Measurements from ENCODE around the gene ZBTB45.
A peak's percentile ranks its signal among the peaks of the same experiment; 100 is the strongest.

Gene ZBTB45

GRCh38 chr19:58477871-58478270 lies 41.7 kb downstream of the ZBTB45 start:
- in situ Hi-C loops (cut with HindIII; ENCODE audit: low sequenced_read_pairs) = no loop called here
- H3K4me3 ChIP-seq (ENCODE audit: low read depth, low read length) = no peak overlapping the region
- TF ChIP-seq, protein P1, sequence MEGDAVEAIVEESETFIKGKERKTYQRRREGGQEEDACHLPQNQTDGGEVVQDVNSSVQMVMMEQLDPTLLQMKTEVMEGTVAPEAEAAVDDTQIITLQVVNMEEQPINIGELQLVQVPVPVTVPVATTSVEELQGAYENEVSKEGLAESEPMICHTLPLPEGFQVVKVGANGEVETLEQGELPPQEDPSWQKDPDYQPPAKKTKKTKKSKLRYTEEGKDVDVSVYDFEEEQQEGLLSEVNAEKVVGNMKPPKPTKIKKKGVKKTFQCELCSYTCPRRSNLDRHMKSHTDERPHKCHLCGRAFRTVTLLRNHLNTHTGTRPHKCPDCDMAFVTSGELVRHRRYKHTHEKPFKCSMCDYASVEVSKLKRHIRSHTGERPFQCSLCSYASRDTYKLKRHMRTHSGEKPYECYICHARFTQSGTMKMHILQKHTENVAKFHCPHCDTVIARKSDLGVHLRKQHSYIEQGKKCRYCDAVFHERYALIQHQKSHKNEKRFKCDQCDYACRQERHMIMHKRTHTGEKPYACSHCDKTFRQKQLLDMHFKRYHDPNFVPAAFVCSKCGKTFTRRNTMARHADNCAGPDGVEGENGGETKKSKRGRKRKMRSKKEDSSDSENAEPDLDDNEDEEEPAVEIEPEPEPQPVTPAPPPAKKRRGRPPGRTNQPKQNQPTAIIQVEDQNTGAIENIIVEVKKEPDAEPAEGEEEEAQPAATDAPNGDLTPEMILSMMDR (IDR thresholded peaks at IDR 0.05; ENCODE audit: low read depth, low read length, missing control alignments) = no peak
- DNase-seq (ENCODE audit: low read depth) = no peak

- DNase-seq (ENCODE audit: low read depth) = no peak
- in situ Hi-C loops (cut with HindIII; ENCODE audit: low sequenced_read_pairs) = no loop called here
- H3K4me3 ChIP-seq (ENCODE audit: low read depth, low read length) = no peak overlapping the region
- TF ChIP-seq, protein P1 (IDR thresholded peaks at IDR 0.05; ENCODE audit: low read depth, low read length, missing control alignments) = no peak
Measured at GRCh38 chr19:58477130-58477529, 42.5 kb downstream of the ZBTB45 start.

- in situ Hi-C loops (cut with HindIII; ENCODE audit: low sequenced_read_pairs) = no loop called here
- peak overlapping the region; percentile 52 for H3K4me3 ChIP-seq (ENCODE audit: low read depth, low read length)
- TF ChIP-seq, protein P1 (IDR thresholded peaks at IDR 0.05; ENCODE audit: low read depth, low read length, missing control alignments) = no peak
- no peak for DNase-seq (ENCODE audit: low read depth)
Measured at GRCh38 chr19:58476498-58477015, 43.1 kb downstream of the ZBTB45 start.

- H3K4me3 ChIP-seq (ENCODE audit: low read depth, low read length) = peak within 1 kb of the TSS; percentile 52
- in situ Hi-C loops (cut with HindIII; ENCODE audit: low sequenced_read_pairs) = no loop called here
- peak; percentile 89 for DNase-seq (ENCODE audit: low read depth)
- TF ChIP-seq, protein P1 (IDR thresholded peaks at IDR 0.05; ENCODE audit: low read depth, low read length, missing control alignments) = no peak
Measured at GRCh38 chr19:58475714-58476497, 43.7 kb downstream of the ZBTB45 start, which contains the start of gene ZNF446. Gene ZNF446 (plus strand): TSS chr19:58476352. CDS start chr19:58477219, 867 bp downstream.

GRCh38 chr19:58474997-58475713 lies 44.5 kb downstream of the ZBTB45 start:
- TF ChIP-seq, protein P1 (IDR thresholded peaks at IDR 0.05; ENCODE audit: low read depth, low read length, missing control alignments) = no peak
- DNase-seq (ENCODE audit: low read depth) = no peak
- in situ Hi-C loops (cut with HindIII; ENCODE audit: low sequenced_read_pairs) = no loop called here
- H3K4me3 ChIP-seq (ENCODE audit: low read depth, low read length) = peak overlapping the region; percentile 52

DNA sequence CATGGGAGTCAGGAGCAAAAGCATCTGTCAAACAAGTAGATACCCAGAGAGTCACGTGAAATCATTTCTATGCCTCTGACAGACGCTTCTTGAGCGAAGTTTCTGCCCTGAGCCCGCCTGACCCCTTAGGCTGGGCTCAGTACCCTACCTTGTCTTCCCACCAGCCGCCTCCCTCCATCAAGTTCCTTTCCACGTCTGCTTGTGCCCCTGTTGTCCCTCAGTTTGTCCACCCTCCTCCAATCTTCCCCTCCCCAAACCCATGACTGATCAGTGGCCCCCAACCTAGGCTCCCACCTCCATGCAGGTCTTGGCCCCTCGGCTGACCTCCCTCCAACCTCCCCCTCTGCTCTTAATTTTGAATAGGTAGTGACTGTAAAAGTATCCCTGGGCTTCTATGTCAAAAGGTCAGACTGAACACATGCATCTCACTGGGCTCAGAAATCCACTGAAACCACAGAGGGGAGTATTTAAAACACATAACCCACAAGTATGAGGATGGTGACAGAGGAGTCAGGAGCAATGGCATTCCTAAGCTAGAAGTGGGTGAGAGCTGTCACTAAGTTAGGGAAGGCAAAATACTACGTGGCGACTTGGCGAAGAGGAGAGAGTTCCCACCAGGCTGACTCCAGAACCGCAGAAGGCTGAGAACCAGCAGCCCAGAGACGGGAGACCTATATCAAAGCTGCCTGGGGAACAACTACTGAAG lies 45.2 kb downstream of the ZBTB45 start:
- H3K4me3 ChIP-seq (ENCODE audit: low read depth, low read length) = no peak overlapping the region
- DNase-seq (ENCODE audit: low read depth) = peak; percentile 29
- in situ Hi-C loops (cut with HindIII; ENCODE audit: low sequenced_read_pairs) = no loop called here
- TF ChIP-seq, protein P1 (IDR thresholded peaks at IDR 0.05; ENCODE audit: low read depth, low read length, missing control alignments) = no peak

All from astrocyte of the cerebellum (primary cell).